22Rv1 (cell line): ENCODE measurements around the gene PNLDC1.
"Not testable (repeated sequence)": the region's sequence is repeated elsewhere in the genome, so short reads cannot be mapped to it uniquely, and the experiment has no call there.

Experiments
- H3K27ac ChIP-seq: fragments of 450-650 bp; 2 replicates; pipeline ENCODE4 v1.5.1; 2017
- CTCF ChIP-seq: fragments of 450-650 bp; IDR thresholded peaks from 2 replicates; pipeline ENCODE4 v1.5.1; 2017; ENCODE audit warnings: mild to moderate bottlenecking
- ZFX ChIP-seq: fragments of 450-650 bp; IDR thresholded peaks from 2 replicates; pipeline ENCODE4 v1.6.1; 2017; ENCODE audit warnings: antibody characterized with exemption, borderline replicate concordance

The PNLDC1 gene

DNA sequence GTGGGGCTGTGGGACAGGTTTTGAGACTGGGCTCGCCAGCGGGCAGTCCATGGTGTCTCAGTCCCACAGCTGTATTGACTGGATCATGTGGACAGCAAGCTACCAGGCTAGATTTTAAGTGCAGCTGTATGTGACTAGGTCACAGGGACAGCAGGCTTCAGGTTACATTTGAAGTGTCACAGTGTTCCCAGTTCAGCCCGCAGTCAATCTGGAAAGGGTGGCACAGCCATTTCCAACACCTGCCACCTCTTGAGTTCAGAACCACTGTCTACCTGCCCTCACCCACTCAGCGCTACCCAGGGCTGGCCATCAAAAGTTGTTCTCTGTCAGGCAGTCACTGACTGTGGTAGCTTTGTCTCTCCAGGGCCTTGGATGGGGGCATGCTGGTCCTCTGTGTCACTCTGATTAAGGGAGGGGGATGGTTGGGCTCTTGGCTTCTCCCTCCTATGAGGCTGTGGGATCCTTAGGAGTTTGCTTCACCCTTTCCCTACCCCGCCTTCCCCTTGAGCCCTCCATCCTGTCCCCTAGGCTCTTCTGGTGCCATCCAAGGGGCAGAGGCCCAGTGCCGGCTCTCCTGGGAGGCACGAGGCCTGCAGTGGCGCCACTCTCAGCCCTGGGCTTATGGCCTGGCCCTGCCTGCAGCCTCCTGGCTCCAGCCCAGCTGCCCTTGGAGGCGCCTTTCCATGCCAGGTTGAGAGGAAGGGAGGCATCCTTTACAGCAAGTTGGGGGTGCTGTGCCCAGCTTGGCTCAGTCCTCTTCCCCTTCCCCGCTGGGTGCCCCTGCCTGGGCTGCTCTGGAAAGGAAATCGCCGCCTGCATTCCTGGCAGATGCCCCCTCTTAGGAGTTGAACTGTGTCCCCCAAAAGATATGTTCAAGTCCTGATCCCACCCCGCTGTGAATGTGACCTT, 44.9 kb downstream of the PNLDC1 start:
- TF ChIP-seq ZFX (no peak), CTCF (no peak)
- no peak overlapping the region for H3K27ac ChIP-seq

DNA sequence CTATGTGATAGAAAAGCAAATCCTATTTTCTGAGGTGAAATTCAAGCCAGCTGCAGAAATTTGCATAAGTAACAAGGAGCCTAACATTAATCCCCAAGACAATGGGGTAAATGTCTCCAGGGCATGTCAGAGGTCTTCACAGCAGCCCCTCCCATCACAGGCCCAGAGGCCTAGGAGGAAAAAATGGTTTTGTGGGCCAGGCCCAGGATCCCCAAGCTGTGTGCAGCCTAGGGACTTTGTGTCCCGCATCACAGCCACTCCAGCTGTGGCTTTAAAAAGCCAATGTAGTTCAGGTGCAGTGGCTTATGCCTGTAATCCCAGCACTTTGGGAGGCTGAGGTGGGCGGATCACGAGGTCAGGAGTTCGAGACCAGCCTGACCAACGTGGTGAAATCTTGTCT, 48.5 kb downstream of the PNLDC1 start:
- not testable (repeated sequence) for H3K27ac ChIP-seq

DNA sequence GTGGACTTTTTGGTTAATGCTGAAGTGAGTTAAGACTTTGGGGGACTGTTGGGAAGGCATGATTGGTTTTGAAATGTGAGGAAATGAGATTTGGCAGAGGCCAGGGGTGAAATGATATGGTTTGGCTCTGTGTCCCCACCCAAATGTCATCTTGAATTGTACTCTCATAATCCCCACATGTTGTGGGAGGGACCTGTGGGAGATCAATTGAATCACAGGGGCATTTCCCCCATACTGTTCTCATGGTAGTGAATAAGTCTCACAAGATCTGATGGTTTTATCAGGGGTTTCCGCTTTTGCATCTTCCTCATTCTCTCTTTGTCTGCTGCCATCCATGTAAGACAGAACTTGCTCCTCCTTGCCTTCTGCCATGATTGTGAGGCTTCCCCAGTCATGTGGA, 49.8 kb downstream of the PNLDC1 start:
- not testable (repeated sequence) for H3K27ac ChIP-seq

DNA sequence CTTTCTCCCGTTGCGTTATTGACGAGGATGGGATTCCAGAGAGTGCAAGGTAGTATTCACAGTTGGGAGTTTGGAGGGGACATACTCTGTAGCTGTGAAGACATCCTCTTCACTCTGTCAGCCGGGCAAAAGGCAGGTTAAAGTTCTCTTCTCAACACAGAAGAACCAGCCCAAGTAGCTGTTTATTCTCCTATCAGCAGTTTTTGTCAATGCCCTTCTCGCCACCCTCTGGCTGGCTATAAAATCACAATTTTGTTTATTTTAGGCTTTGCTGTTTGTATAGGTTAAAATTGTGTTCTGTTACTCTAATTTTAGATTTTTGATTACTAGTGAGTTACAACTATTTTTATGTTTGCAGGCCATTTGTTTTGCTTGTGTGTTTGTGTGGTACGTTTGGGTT, 52.8 kb downstream of the PNLDC1 start:
- H3K27ac ChIP-seq = no peak overlapping the region
- TF ChIP-seq CTCF (0 out of 2 replicates have a peak, but pooled peaks have one; percentile 28), ZFX (no peak)

- TF ChIP-seq ZFX (no peak), CTCF (no peak)
- H3K27ac ChIP-seq = no peak overlapping the region
Observed at GRCh38 chr6:159853754-159854153, 53.7 kb downstream of the PNLDC1 start.

DNA sequence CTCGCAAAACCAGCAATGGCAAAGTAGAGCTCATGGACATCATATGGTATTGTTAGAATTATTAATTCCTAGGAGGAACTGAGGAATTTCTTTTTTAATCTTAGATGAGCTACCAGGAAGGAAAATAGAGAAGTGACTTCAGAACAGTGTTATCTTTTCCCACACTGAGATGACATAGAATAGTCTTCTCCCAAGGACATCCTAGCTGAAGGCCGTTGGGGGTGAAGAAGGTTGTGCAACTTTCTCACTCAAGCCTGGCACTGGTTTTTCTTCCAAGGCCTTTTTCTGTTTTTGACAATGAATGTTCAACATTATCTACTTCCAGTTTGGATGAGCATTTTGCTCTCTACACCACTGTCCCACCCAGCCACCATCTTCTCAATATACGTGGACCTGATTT, 54.9 kb downstream of the PNLDC1 start:
- TF ChIP-seq CTCF = no peak
- no peak for TF ChIP-seq ZFX
- no peak overlapping the region for H3K27ac ChIP-seq

DNA sequence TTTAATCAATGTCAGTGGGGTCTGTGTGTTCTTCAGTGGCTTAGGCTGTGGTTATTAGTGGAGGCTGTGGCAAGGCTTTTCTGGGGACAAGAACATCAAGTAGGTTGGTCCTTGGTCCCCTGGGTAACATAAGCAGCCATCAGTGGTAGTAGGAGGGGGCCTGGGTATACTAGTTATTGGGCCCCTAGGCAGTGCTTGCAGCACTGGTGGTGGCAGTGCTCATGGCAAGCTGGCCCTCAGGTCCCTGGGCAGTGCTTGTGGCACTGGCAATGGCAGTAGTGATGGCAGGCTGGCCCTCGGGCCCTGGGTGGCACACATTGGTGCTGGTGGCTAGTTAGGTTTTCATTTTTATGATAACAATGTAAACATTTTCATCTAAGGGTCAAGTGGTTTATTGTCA, 58.2 kb downstream of the PNLDC1 start:
- no peak overlapping the region for H3K27ac ChIP-seq
- no peak for TF ChIP-seq ZFX
- TF ChIP-seq CTCF = no peak

GRCh38 chr6:159860482-159860881, 60.4 kb downstream of the PNLDC1 start:
- no peak overlapping the region for H3K27ac ChIP-seq
- TF ChIP-seq ZFX (no peak), CTCF (no peak)
